SIG-M5 (cell line): ENCODE data around the gene NADSYN1.
"Not testable (repeated sequence)": the region's sequence is repeated elsewhere in the genome, so short reads cannot be mapped to it uniquely, and the experiment has no call there.

ENCODE experiments used
- DNase-seq: peaks from one replicate; lab custom pipeline; 2025; lab: John Stamatoyannopoulos, UW

NADSYN1 gene

GRCh38 chr11:71453037-71453917 lies at the start of gene NADSYN1:
NADSYN1 (plus strand) TSS chr11:71453203; CDS start chr11:71453297, 94 bp downstream.
- peak; percentile 20 for DNase-seq

- DNase-seq, result no peak
Observed at GRCh38 chr11:71404209-71404608, 48.8 kb upstream of the NADSYN1 start.

DNA sequence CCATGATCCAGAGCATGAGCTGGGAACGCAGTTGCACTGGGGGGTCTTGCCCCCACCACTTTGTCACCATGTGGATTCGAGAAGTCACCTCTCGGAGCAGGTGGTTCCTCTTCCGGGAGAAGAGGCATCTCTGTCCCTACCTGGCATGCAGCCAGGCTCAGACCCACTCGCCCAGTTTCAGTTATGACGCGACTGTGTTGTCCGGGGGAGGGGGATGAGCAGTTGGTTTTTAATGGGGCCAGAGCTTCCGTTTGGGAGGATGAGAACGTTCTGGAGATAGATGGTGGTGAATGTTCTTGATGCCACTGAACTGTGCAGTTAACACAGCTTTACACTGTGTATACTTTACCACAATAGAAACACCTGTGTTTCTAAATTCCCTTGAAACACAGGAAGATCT lies 46.3 kb upstream of the NADSYN1 start:
- DNase-seq, result no peak

GRCh38 chr11:71407356-71407755 lies 45.6 kb upstream of the NADSYN1 start:
- DNase-seq, result no peak

GRCh38 chr11:71408826-71409225 lies 44.2 kb upstream of the NADSYN1 start:
- DNase-seq, result no peak

GRCh38 chr11:71410363-71410966 lies 42.5 kb upstream of the NADSYN1 start:
- DNase-seq, result no peak

- DNase-seq, result no peak
Observed at GRCh38 chr11:71414645-71415044, 38.4 kb upstream of the NADSYN1 start.

- DNase-seq, result no peak
Observed at GRCh38 chr11:71418643-71419042, 34.4 kb upstream of the NADSYN1 start.

DNA sequence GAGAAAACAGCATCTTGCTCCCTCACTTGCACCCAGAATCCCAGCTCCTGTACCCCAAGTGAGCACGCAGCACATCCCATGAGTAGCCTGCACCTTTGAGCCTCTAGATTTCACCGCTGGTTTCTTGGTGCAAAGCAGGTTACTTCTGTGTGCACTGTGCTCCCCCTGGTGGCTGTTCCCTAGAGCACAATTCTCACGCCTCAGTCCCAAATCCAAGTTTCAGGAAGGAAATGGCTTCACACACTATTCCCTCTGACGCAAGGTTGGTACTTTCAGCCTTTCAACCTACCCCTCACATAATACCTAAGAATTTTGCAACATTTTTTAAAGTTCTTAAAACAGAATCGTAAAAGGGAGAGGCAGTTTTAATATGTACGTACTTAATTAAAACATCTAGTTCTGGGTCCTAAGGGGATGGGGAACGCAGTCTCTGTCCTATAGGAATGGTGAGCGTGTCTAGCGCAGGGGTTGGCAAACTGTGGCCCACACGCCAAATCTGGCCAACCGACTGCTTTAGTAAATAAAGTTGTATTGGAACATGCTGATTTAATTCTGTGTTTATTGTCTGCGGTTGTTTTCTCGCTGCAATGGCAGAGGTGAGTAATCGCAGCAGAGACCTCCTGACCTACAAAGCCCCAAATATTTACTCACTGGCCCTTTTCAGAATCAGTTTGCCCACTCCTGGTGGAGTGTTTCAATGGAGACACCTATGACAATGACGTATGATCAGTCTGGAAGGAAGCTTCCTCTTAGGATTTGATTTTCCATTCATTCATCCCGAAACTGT lies 32.4 kb upstream of the NADSYN1 start:
- no peak for DNase-seq

DNA sequence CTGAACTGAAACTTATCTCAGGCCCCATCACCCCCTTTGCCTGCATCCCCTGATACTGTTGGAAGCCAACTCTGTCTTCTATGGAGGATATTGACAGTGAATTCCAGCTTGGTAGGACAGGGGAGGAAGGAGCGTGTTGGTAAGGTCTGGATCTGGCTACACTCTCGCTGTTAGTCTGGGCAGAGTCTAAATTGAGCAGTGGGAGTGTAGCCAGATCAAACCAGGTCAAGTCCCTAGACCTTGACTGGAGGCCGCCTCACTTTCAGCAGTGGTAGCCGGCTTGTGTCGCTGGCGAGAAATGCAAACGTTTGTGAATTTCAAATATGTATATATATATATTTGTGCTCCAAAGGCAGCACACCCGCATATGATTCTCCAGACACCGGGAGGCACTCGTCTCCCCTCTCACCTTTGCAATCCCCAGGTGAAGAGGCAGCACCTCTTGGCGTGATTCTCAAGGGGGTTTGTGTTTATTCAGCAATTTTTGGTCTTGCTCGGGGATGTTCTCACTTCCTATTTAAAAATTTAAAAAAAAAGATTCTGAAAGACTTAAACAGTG lies 31.5 kb upstream of the NADSYN1 start:
- no peak for DNase-seq

- not testable (repeated sequence) for DNase-seq
Observed at GRCh38 chr11:71422318-71422717, 30.7 kb upstream of the NADSYN1 start.

DNA sequence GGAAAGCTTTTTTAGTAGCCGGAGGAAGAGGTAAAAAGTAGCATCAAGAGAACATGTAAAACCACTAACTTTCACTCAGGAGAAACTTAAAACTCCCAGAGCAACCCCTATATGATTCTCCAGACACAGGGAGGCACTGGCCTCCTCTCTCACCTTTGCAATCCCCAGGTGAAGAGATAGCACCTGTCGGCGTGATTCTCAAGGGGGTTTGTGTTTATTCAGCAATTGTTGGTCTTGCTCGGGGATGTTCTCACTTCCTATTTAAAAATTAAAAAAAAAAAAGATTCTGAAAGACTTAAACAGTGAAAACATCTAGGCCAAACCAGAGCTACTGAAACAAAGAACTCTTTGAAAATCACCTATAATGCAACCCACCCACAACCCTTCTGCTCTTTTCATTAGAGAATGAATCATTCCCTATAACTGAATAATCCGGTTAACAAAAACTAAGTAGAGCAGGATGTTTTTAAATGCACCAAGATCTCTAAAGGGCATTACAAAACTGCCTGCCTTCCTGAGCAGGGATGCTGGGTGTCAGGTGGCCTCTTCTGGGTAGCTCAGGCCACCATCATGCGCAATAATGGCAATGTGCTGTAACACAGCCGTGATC lies 29.7 kb upstream of the NADSYN1 start:
- DNase-seq, result no peak

GRCh38 chr11:71425409-71425808 lies 27.6 kb upstream of the NADSYN1 start:
- DNase-seq, result no peak

GRCh38 chr11:71425860-71426259 lies 27.1 kb upstream of the NADSYN1 start:
- no peak for DNase-seq

DNA sequence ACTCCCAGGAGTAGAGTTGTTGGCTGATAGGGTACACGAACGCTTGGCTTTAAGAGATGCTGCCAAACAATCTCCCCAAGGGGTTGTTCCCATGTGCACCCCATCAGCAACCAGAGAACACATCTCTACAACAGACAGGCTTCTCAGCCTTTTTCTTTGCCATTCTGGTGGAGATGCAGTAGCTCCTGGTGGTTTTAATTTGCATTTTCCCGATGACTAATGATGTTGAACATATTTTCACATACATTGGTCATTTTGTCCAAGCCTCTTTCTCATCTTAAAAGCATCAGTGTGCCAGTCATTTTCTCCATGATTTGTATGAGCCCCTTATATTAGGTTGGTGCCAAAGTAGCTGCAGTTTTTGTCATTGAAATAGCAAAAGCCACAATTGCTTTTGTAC lies 26.6 kb upstream of the NADSYN1 start:
- DNase-seq, result no peak

DNA sequence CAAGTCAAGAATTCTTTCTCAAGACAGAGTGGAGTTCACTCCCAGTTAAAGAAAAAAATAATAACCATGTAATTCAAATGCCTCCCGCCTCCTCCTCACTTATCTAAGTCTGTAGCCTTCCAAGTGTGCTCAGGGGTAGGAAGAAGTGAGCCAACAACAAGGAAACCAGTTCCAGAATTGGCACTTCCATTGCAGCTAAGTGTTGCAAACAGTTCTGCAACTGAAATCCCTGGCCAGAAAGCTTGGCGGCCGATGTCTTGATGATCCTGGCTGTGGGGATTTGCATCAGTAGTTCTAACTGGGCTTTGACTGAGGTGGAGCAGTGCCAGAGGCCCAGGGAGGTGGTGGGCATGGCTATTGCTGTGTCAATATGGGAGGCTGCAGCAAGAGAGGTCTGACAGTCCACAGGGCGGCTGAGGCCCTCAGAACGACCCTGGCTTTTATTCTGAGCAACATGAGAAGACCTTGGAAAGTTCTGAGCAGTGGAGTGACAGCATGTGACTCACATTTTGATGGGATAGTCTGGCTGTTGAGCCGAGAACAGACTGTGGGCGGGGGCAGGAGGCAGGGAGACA lies 24.1 kb upstream of the NADSYN1 start:
- no peak for DNase-seq

GRCh38 chr11:71429701-71430100 lies 23.3 kb upstream of the NADSYN1 start:
- DNase-seq, result no peak

DNA sequence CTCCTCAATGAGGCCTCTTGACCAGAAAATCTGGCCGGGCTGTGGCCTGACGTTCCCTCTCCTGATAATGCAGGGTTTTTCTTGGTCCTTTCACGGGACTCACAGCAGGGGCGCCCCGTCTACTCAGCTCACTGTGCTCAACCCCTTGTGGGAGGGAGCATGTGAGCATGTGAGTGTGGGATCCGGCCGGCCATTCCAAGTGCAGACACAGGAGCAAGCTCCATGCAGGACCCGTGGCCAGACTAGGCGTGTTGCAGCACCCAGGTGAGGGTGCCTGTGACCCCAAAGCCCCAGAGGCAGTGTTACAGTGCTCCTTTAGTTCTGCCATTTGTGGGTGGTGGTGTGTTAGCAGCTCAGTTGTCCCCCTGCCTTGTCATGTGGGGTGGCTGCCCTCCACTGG lies 22.8 kb upstream of the NADSYN1 start:
- DNase-seq, result no peak

DNA sequence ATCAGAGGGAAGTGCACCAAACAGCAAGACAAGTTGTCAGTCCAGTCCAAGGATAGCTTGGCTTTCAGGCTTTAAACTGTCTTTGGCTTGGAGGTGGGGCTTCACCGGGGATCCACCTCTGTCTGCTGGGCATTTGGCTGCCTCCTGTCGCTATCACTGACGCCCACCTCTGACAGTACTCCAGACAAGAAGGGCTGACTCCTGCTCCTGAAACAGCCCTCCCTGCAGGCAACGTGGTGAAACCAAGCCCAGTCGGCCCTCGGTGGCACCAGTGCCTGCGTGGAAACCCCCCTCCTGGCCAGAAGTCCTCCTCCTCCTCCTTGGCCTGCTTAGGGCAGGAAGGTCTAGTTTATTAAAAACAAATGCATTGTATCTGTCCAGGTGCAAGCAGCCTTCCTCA lies 21.7 kb upstream of the NADSYN1 start:
- DNase-seq, result no peak

DNA sequence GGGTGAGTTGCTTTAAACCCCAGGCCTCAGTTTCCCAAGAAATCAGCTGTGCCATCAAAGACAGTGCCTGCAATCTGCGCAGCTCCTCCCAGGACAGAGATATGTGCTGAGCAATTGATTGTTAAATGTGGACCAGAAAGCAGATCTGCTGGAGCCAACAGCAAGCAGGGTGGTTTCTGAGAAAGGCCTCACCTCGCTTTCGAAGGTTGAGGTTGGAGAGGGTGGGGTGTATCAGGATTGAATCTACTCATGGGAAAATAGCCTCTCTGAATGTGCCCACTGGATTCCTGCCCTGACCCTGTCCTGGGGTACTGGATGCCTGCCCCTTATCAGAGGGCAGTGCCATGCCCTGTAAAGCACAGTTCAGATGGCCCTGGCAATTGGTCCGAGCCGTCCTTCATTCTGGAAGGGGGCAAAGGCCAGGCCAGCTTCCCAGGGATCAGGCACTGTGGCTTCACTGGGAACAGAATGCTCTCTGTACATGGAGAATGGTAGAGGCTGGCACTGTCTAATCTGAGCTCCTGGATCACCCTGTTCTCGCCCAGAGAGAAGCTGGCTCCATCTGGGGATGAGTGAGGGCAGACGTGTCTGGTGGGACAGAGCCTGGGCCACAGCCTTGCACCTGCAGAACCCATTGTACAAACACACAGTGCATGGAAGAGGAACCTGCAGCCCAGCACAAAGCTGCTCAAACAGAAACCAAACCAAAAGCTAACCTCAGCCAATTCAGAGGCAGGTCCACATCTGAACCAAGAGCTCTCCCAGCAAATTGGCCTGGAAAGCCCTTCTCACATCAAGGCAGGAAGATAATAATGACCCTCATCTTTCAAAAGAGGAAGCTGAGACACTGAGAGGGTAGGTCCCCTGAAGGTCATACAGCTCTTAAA lies 20.0 kb upstream of the NADSYN1 start:
- DNase-seq, result no peak
